Stimulated activated CD4-positive, alpha-beta T cell treated with anti-CD3 and anti-CD28 coated beads, Interleukin-12 subunit alpha, Interleukin-12 subunit beta, amount 100 ng/mL, for 24 hours (primary cell): ENCODE results near the gene MBNL1.
"Not testable (repeated sequence)": the region's sequence is repeated elsewhere in the genome, so short reads cannot be mapped to it uniquely, and the experiment has no call there.

ENCODE experiments used
- DNase-seq, 2 experiments: peaks; one replicate each; pipeline ENCODE4 v3.0.0-alpha.2; 2020; ENCODE audit warnings: low read depth in 2 of 2

The MBNL1 gene

DNA sequence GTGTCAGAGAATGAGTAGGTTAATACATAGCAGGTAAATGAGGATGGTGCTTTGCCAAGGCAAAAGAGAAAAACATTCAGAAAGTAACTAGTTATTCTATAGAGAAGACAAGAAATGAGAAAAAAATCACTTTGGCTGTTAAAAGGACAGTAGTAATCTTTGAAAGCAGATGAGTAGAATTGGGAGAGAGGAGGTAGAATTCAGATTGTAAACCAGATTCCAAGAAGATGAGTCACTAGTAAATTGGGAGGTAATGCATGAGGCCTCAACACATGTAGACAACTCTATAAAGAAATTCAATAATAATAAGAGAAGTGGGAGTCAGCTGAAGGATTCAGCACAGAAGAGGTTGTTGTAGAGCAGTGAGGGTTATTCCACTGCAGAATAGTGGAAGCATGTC, 81.4 kb downstream of the MBNL1 start:
- DNase-seq: no peak

GRCh38 chr3:152350776-152351175, 82.0 kb downstream of the MBNL1 start:
- no peak for DNase-seq

- DNase-seq: no peak
Measured at GRCh38 chr3:152352554-152352953, 83.8 kb downstream of the MBNL1 start.

DNA sequence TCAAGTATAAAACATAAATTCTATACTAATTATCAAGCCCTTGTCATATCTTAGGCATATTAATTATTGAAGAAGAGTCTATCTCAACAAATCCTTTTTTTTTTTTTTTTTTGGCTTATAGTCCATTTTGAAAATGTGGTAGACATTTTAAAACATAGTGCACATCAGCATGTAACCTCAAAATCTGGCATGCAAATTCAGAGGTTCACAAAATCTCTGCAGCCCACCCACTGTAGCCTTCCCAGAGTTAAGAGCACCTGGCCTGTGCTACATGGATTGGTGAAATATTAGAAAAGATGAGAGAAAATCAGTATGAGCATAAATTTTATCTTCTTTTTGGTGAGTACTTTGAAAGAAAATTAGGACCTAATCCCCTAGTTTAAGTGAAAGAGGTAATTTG, 84.8 kb downstream of the MBNL1 start:
- no peak for DNase-seq

DNA sequence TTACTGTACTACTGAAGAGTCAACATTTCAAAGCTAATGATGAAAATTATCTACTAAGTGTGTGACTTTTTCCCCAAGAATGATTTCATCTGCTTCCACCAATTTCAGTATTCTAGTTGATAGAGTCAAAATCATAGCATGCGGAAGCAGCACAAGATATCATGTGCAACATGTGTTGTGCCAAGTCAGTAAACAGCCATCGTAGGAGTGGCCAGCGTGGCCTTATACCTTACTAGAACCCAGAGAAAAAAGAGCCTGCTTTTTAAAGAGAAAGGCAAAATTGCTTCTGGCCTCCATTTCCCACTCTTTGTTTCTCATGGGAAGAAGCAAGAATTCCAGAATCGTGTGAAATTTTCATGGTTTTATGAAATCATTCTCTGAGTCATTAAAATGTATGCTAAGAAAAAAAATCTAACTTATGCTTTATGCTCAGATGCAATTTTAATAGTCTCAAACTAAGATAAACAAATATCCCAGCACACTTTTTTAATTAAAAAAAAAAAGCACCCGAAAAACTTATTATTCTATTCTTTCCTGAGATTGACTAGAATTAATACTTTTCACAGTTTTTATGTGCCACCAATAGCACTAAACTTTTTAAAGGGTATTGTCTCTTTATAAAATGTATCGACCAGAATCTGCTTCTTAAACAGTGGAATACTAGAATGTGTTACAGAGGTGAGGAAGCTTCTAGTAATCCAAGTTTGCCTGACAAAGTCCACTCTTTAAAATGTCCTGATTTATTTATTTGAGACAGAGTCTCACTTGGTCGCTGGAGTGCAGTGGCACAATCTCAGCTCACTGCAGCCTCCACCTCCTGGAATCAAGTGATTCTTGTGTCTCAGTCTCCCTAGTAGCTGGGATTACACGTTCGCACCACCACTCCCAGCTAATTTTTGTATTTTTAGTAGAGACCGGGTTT, 87.3 kb downstream of the MBNL1 start:
- DNase-seq: no peak

DNA sequence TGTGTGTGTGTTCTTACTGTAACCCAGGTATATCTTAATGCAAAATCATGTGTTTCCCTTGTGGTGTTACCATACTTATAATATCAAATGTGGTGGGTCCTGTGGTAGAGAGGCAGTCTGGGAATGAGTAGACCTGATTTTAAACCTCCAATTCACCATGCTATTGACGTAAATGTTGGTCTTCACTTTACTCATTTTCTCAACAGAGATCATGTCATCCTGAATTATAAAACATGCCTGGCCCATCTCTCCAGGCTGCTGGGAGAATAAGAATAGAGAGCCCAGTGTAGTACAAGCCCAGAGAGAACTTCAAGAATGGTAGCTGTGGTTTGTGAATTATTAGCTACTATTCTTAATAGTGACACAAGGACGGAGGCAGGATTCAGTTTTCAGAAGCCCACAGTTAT, 88.1 kb downstream of the MBNL1 start:
- no peak for DNase-seq

DNA sequence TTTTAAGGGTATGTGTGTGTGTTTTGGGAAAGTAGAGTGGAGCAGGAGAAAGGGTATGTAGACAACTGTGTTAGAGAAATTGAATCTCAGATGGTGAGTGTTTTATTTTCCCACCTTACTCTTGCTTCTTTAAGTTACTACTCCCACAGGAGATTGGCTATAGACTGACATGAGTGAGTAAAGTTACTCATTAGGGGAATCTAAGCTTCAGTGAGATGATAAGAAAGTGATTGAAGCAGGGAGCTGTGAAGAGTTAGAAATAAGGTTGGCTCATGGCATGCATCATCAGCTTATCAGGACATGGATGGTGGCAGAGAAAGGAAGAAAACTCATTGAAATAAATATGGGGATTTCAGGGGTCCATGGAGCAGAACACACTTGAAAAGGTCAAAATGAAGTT, 88.9 kb downstream of the MBNL1 start:
- DNase-seq: no peak

DNA sequence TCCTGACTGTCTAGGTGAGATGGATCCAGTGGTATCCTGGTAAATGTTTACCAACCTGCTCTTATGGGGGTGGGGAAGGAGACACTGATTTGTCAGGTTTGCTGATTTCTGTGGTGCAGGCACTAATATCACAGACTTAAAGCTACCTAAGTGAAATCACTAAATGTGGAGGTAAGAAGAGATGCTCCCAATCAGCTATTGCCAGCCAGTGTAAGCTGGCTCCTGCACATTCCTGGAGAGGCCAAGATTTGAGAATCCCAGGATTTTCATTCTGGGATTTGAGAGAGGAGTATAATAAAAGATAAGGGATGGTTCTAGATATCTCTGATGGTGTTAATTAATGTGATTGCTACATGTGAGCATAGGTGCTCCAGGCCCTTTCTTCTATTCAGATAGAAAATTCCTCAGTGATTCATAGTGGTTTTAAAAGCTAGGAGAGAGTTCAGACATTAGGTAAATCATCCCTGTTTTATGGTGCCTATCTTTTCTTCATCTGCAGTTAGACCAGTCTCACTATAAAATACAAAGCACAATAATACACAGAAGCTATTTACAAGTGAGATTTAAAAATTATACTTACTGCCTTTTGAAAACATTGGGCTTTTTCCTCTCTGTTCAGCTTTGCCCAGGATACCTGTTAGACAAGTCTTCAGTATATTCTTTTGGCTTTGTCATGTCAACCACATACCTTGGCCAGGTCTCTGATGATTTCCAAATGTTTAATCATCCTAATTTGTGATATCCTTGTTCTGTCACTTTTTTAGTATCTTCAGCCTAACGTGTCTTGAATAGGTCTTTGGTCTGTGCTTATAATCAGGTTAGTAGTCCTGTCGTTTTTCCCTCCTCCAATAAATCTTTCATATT, 90.9 kb downstream of the MBNL1 start:
- no peak for DNase-seq

GRCh38 chr3:152360302-152360701, 91.6 kb downstream of the MBNL1 start:
- DNase-seq: no peak

GRCh38 chr3:152360966-152361365, 92.2 kb downstream of the MBNL1 start:
- no peak for DNase-seq

DNA sequence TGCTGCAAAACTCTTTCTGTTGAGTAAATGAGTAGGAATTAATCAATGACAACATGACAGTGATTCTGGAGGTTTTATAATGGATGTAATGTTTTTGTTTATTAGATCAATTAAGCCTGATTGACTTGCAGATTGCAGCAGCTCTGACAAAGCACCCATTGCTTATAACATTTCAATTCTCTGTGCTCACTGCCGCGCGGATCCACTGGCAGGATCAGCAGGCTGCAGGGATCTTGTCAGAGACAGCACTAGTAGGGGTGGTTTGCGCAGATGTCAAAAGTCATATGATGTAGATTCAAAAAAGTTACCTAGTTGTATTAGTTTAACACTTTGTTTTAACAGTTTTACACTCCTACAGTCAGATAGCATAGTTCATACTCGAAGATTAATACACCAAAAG, 93.4 kb downstream of the MBNL1 start:
- no peak for DNase-seq

- no peak for DNase-seq
Measured at GRCh38 chr3:152364237-152364636, 95.5 kb downstream of the MBNL1 start.

- no peak for DNase-seq
Measured at GRCh38 chr3:152365126-152365525, 96.4 kb downstream of the MBNL1 start.

DNA sequence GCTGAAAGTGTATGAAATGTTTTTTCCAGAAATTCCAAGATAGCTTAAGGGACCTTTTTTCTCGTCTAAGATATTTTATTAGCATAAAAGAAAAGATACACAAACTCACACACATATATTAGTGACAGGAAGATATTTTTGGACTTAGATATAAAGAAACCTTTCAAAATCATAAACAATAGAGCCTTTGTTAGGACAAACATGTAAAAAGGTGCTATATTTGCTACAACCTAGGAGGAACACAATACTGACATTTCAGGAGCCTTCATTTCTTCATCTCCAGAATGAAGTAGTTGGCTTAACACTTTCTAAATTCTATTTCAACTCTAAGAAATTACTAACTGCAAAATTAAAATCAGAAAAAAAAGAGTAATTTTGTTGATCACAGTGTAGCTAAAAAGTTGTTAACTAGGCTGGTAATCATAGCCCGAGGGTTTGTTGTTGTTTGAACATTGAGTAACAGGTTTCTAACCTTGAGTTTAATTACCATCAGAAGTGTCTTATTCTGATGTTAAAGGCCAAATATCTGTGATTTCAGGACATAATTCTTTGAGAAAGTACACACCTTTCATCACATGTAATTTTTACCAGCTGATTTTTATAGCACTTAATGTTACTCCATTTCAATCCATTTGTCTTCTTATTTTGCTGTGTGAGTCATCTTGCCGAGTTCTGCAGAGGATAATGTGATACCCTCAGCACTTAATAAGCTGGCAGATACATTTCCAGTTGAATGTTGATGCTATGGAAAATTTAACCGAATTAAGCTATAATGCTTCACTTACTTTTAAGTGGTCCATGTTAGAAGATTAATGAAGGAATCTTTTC, 97.3 kb downstream of the MBNL1 start:
- DNase-seq: no peak

DNA sequence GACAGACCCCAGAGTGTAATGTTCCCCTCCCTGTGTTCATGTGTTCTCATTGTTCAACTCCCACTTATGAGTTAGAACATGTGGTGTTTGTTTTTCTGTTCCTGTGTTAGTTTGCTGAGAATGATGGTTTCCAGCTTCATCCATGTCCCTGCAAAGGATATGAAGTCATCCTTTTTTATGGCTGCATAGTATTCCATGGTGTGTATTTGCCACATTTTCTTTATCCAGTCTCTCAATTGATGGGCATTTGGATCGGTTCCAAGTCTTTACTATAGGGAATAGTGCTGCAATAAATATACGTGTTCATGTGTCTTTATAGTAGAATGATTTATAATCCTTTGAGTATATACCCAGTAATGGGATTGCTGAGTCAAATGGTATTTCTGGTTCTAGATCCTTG, 98.5 kb downstream of the MBNL1 start:
- not testable (repeated sequence) for DNase-seq

- DNase-seq: not testable (repeated sequence)
Measured at GRCh38 chr3:152372633-152373032, 103.9 kb downstream of the MBNL1 start.

GRCh38 chr3:152373379-152373778, 104.7 kb downstream of the MBNL1 start:
- DNase-seq: no peak

- no peak for DNase-seq
Measured at GRCh38 chr3:152374262-152374990, 105.7 kb downstream of the MBNL1 start.

DNA sequence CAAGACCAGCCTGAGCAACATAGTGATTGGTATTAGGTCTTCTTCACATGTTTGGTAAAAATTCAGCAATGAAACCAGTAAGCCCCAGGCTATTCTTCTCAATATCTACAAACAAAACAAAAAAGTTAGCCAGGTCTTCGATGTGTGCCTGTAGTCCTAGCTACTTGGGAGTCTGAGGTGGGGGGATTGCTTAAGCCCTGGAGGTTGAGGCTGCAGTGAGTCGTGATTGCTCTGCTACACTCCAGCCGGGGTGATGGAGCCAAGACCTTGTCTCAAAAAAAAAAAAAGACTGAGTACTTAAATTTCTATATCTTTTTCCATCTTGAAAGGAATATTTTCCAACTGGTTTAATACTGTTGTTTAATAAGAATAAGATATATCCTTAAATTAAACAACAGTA, 106.8 kb downstream of the MBNL1 start:
- DNase-seq: no peak

- no peak for DNase-seq
Measured at GRCh38 chr3:152376351-152377183, 107.8 kb downstream of the MBNL1 start.
